HG02840 (cell line): ENCODE measurements around the gene ESPN.
"Not testable (repeated sequence)": the region's sequence is repeated elsewhere in the genome, so short reads cannot be mapped to it uniquely, and the experiment has no call there.

Experiments used
- ATAC-seq: cut with Tn5 transposase; IDR thresholded peaks from one replicate; pipeline ENCODE4 v1.9.1; 2021; ENCODE audit warnings: mild to moderate bottlenecking, moderate library complexity, moderate number of reproducible peaks; ENCODE audit not compliant: unreplicated experiment, low FRiP score

The ESPN gene, protein sequence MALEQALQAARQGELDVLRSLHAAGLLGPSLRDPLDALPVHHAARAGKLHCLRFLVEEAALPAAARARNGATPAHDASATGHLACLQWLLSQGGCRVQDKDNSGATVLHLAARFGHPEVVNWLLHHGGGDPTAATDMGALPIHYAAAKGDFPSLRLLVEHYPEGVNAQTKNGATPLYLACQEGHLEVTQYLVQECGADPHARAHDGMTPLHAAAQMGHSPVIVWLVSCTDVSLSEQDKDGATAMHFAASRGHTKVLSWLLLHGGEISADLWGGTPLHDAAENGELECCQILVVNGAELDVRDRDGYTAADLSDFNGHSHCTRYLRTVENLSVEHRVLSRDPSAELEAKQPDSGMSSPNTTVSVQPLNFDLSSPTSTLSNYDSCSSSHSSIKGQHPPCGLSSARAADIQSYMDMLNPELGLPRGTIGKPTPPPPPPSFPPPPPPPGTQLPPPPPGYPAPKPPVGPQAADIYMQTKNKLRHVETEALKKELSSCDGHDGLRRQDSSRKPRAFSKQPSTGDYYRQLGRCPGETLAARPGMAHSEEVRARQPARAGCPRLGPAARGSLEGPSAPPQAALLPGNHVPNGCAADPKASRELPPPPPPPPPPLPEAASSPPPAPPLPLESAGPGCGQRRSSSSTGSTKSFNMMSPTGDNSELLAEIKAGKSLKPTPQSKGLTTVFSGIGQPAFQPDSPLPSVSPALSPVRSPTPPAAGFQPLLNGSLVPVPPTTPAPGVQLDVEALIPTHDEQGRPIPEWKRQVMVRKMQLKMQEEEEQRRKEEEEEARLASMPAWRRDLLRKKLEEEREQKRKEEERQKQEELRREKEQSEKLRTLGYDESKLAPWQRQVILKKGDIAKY

DNA sequence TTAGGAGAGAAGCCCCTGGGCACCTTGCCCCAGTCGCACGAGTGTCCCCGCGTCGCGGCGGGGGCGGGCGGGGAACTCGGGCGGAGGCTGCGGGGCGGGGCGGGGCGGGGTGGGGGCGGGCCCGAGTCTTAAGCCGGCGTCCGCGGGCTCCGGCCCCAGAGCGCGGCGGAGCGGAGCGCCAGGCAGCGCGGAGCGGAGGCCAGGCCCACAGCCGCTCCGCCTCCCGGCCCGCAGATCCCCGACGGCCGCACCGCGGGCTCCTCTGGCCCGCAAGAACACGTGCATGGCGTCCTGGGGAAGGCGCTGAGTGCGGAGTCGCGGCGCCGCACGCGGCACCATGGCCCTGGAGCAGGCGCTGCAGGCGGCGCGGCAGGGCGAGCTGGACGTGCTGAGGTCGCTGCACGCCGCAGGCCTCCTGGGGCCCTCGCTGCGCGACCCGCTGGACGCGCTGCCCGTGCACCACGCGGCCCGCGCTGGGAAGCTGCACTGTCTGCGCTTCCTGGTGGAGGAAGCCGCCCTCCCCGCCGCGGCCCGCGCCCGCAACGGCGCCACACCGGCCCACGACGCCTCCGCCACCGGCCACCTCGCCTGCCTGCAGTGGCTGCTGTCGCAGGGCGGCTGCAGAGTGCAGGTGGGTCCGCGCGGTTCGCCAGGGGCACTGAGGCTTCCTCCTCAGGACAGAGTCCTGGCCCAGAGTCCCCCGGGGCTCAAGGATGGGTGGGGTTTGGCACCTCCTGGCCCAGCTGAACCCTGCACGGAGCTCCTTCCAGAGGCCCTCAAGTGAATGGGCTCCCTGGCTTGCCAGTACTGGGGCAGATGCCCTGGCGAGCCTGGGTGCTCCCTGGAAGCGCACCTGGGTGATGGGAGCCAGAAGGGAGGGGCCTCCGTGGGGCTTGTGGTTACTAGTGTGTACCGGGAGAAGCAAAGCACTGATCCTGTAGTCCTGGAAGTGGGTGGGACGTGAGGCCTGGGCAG, at the start of gene ESPN:
Gene ESPN, plus strand, starts transcription at position 158 of the 975 bp plus-strand sequence. Its CDS starts 180 bp downstream, at position 338.
- no peak for ATAC-seq

DNA sequence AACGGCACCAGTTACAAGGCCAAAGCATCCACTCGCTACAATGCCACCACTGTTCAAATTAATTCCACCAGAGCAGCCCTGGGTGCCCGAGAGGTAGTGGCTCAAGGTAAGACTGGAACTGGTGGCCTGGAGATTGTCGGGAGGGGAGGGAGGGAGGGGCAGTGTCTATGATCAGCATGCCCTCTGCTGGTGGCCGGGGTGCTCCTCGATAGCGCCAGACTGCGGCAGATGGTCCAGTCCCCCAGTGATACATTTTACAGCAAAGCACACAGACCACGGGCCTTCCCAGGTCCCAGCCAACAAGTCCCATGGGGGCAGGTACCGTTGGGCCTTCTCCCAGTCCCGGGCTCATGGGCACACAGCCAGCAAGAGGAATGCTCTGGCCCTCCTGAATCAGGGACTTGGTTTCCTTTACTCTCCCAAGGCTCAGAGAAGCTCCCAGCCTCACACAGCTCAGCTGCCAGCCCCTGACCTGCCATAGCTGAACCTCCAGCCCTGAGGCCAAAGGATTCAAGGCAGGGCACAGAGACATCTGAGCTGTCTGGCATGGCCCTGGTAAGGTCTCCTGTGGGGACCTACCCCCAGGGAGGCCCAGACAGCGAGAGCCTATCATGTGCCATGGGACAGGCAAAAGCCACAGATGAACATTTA, 46.4 kb upstream of the ESPN start:
- no peak for ATAC-seq

DNA sequence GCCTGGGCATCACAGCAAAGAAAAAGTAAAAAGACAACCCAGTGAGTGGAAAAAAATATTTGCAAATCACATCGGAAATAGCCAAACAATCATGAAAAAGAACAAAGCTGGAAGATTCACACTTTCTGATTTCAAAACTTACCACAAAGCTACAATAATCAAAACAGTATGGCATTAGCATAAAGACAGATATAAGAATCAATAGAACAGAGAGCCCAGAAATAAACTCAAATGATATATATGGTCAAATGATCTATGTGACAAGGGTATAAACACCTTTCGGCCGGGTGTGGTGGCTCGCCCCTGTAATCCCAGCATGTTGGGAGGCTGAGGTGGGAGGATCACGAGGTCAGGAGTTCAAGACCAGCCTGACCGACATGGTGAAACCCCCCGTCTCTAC, 44.5 kb upstream of the ESPN start:
- no peak for ATAC-seq

DNA sequence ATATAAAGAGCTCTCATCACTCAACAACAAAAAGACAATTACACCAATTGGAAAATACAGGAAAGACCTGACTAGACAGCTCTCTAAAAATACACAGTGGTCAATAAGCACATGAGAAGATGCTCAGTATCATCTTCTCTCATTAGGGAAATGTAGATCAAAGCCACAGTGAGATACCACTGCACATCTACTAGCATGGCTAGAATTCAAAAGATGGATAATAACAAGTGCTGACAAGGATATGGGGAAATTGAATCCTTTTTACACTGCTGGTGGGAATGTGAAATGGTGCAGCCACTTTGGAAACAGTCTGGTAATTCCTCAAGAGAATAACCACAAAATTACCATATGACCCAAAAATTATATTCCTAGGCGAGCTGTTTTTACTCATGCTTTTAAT, 40.4 kb upstream of the ESPN start:
- ATAC-seq, result no peak

DNA sequence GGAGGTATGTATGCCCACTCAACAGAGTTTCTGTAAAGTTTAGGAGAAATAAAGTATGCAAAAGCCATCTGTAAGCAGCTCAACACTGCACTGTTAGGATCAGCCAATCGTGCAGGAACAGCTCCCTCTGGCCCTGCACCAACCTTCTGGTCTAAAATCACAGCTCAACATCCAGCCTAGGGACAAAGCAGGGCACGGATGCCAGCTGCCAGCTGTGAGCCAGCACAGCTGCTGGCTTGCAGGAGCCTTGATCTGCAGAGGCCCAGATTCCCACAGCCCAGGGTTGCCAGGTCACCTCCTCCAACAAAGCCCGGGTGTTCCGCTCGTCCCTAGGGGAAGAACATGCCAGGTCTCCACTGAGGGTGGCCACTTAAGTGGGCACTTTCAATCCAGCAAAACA, 39.6 kb upstream of the ESPN start:
- ATAC-seq, result no peak

DNA sequence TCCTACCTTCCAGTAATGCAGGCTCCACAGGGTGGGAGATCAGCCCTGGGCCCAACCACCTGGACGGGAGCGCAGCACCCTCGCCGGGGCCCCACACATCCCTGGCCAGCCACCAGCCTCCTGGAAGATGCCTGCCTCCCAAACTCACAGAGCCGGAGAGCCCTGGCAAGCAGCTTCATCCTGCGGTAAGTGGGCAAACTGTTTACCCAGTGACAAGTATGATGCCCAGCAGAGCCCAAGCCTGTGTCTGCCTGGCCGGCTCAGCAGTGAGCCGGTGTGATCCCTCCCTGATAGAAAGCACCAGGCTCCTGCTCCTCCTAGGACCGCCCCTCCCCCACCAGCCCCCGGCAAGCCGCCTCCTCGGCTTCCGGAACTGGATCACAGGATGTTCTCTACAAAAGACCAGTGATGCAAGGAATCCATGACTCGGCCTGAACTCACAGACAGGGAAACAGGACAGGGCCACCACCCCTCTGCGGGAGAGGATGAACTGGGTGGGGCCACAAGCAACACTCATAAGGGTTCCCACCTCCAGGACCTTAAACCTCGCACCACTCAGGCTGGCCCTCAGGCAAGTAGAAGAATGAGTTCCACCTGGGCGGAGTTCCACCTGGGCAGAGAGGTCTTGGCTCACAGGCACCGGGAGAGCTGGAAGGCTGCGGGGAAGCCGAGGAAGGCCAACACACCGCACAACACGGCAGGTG, 38.9 kb upstream of the ESPN start:
- no peak for ATAC-seq

DNA sequence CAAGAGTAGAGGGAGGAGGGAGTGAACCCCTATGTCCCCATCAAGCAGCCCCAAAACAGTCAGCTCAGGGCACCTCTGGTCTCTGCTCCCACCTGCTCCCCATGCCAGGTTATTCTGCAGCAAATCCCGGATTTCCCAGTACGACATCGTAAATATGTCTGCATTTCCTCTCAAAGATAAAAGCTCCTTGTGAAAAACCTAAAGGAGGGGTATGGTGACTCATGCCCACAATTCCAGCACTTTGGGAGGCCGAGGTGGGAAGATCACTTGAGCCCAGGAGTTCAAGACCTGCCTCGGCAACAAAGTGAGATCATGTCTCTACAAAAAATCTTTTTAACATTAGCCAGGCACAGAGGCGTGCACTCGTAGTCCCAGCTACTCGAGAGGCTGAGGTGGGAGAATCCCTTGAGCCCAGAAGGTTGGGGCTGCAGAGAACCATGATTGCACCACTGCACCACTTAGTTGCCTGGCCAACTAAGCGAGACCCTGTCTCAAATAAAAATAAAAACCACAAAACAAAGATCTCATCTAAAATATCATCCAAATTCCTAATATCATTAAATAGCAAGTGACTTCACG, 38.1 kb upstream of the ESPN start:
- no peak for ATAC-seq

DNA sequence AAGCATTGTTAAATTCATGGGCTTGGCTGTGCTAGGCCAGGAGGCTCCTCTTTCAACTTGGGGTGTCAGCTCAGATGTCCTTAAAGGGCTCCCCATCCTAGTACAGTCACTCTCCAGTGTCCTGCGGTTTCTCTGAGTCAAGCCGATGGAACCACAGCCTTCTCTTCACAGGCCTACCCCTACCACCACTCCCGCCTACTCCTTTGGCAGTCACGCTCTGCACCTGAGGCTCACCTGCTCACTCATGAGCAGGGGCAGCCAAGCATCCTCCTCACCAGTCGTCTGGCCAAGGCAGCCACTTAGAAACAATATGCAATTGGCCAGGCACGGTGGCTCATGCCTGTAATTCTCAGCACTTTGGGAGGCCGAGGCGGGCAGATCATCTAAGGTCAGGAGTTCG, 34.6 kb upstream of the ESPN start:
- ATAC-seq, result no peak

DNA sequence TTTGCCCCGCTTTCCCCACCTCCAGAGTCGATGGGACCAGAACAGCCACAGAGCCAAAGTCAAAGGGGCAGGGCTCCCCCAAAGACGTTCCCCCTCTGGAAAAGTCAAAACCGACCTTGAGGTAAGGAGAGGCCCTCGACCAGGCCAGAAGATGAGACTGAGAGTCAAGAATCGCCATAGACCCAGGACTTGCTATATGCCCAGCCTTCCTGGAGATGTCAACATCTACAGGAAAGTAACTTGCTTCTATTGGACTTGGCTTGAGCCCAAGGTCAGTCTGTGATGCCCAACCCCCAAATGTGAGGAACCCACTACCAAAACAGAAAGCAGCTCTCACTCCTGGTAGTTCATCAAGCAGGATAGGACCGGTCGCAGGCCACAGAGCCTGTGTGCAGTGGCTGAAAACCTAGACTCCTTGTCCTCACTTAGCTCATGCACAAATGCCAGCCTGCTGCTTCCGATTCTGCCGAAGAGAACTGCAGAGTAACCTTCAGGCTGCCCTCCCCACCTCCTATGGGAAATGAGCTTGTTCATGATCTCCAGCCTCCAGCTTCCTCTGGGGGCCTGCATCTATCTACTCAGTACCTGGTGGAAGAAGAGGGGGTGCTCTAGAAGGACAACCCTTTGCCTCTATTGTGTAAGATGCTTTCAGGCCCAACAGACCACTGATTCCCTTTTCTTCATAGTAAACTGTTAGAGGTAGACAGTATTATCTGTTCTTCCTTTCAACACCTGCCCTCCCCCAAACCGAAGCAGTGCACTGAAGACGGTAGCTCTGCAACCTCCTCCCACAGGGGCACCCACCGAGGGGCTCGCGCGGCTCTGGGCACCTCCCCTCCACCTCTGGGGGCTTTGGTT, 32.4 kb upstream of the ESPN start:
- no peak for ATAC-seq

DNA sequence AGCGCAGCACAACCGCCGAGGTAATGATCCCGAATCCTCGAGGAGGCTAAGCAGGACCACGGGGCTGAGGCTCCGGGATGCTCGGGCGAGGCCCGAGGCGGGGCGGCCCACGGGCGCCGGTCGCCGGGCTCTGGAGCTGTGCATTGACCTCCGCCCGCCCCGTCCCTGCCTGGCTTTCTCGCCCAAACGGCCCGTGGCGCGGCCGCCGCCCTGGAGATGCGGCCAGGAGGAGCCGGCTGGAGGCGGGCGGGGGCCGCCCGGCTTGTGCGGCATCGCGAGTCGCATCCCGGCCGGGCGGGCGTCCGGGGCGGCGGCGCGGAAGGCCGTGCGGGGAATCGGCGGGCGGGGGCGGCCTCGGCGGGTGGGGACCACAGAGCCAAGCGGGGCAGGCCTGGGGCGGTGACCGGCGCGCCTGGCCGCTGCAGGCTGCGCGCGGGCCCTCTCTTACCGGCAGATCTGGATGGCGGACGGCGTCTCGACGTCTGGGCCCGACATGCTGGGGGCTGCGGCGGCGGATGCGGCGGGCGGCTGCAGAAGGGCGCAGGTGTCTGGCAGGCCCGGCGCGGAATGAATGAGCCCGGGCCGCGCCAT, 31.7 kb upstream of the ESPN start:
- ATAC-seq, result peak; percentile 27

DNA sequence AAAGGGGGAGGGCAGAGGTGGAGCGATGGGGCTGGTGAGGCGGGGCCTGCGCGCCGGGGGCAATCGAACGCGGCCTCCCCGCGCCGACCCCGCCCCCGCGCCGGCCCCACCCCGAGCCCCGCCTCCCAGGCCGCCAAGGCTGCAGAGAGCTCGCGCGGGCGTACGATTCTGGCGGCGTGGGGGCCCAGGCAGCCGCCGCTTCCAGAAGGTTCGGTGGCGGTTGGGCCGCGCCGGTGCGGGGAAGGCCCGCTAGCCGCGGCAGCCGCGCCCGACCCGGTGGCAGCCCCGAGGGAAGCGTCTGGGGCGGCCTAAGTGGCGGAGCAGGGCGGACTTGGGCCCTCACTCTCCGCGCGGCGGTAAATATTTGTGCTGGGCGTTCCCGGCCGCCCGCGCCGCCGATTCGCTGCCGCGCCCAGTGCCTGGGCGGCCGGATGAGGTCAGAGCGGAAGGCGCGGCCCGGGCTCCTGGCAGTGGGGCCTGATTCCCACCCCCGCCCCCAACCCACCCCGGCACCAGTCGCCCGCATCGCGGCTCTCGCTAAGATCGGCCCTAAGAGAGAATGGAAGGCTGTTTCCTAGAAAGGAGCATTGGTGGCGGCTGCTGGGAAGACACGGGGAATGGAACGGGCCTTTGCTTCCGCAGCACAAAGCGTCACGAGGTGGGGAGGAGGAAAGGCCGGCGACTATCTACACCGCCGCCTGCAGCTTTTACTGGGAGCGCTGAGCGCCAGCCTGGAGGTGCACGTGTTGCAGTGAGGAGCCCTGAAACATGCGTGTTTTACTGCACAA, 31.0 kb upstream of the ESPN start, which contains the start of gene ACOT7:
Gene ACOT7, minus strand, starts transcription at position 368 of the 788 bp plus-strand sequence. CDS start 368 bp downstream, outside the sequence.
- ATAC-seq, result peak; percentile 81

DNA sequence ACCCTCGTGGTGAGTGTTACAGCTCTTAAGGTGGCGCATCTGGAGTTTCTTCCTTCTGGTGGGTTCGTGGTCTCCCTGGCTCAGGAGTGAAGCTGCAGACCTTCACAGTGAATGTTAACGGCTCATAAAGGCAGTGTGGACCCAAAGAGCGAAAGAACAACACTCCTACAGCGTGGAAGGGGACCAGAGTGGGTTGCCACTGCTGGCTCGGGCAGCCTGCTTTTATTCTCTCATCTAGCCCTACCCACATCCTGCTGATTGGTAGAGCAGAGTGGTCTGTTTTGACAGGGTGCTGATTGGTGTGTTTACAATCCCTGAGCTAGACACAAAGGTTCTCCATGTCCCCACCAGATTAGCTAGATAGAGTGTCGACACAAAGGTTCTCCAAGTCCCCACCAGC, 29.4 kb upstream of the ESPN start:
- ATAC-seq, result not testable (repeated sequence)

DNA sequence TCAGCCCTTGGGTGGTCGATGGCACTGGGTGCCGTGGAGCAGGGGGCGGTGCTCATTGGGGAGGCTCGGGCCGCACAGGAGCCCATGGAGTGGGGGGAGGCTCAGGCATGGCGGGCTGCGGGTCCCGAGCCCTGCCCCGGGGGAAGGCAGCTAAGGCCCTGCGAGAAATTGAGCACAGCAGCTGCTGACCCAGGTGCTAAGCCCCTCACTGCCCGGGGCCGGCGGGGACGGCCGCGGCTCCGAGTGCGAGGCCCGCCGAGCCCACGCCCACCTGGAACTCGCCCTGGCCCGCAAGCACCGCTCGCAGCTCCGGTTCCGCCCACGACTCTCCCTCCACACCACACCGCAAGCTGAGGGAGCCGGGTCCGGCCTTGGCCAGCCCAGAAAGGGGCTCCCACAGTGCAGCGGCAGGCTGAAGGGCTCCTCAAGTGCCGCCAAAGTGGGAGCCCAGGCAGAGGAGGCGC, 28.8 kb upstream of the ESPN start:
- not testable (repeated sequence) for ATAC-seq

DNA sequence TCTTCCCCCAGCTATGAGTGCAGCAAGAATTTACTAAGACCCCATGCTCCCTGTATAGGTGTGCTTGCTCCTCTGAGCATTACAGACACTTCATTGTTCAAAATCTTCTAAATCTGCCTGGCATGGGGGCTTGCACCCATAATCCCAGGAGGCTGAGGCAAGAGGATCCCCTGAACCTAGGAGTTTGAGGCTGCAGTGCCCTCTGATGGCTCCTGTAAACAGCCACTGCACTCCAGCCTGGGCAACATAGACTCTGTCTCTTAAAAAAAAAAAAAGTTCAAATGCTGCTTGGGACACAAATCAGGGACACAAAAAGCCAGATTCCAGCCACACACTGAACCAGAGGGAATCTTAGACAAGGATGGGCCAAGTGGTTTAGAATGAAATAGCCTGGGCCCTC, 27.6 kb upstream of the ESPN start:
- no peak for ATAC-seq

DNA sequence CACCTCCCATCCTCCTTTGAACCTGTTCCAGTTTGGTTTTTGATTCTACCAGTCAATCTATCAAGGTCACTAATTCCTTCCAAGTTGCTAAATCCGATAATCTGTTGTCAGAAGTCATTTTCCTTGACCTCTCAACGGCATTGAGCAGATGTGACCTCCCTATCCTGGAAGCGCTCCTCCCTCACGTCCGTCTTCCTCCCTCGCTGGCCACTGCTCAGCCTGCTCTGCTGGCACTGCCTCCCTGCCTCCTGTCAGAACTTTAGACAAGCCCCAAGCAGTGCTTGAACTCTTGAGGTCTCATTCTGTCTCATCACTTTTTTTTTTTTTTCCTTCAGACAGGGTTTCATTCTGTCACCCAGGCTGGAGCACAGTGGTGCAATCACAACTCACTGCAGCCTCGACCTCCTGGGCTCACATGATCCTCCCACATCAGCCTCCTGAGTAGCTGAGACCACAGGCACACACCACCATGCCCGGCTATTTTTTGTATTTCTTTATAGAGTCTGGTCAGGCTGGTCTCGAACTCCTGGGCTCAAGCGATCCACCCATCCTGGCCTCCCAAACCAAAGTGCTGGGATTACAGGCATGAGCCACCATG, 26.6 kb upstream of the ESPN start:
- no peak for ATAC-seq

DNA sequence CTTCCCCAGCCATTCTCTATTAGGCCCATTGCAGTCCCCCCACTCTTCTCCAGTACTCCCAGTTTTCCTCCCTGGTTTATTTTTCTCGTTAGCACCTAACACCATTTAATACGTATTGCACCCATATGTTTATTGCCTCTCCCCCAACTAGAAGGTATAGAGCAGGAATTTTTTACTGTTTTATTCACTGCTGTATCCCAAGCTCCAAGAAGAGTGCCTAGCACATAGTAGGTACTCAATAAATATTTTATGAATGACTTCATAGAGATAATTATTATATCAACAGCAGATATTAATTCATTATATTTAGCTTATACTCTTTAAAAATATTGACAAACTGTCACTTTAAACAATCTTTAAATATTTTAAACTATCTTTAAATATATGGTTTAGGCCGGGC, 25.3 kb upstream of the ESPN start:
- no peak for ATAC-seq
